Keratinocyte (primary cell): Measurements from ENCODE around the gene NUMB. TPM values are rescaled to one million over a fixed set of nuclear protein-coding genes. Genes with fewer than 3 reads are reported as not detected.

Source experiments
- DNase-seq: peaks from one replicate; pipeline ENCODE4 v3.0.0-alpha.2; 2011; ENCODE audit warnings: low read depth, missing footprints, low spot score
- FAIRE-seq: peaks from 2 replicates; lab custom pipeline; 2011; peaks lifted over from hg19 to GRCh38; lab: Jason Lieb, UNC
- H2AFZ ChIP-seq: 2 replicates; pipeline ENCODE4 v1.6.0; 2012; ENCODE audit warnings: low read length, control low read depth, inconsistent platforms; ENCODE audit not compliant: control insufficient read depth
- H3K27ac ChIP-seq: 2 replicates; pipeline ENCODE4 v1.5.1; 2011; ENCODE audit warnings: low read length; ENCODE audit not compliant: control insufficient read depth, insufficient read depth
- H3K27me3 ChIP-seq: 3 replicates; pipeline ENCODE4 v1.6.0; 2011; ENCODE audit warnings: low read length; ENCODE audit not compliant: control insufficient read depth, insufficient read depth; ENCODE audit errors: extremely low read depth
- H3K36me3 ChIP-seq, 2 experiments: 2 replicates in 1 of 2; 3 replicates in 1 of 2; pipeline ENCODE4 v1.5.1; 2011; ENCODE audit warnings: low read length in 2 of 2, mild to moderate bottlenecking in 1 of 2; ENCODE audit not compliant: control insufficient read depth in 2 of 2, insufficient read depth in 2 of 2; ENCODE audit errors: extremely low read depth in 1 of 2
- H3K4me1 ChIP-seq: 3 replicates; pipeline ENCODE4 v1.5.1; 2011; ENCODE audit warnings: low read length; ENCODE audit not compliant: control insufficient read depth, insufficient read depth; ENCODE audit errors: extremely low read depth
- H3K4me2 ChIP-seq: 3 replicates; pipeline ENCODE4 v1.6.0; 2011; ENCODE audit warnings: low read depth, low read length; ENCODE audit not compliant: control insufficient read depth, insufficient read depth; ENCODE audit errors: extremely low read depth
- H3K4me3 ChIP-seq, 3 experiments: fragments of 200-600 bp in 1 of 3; sonication (generic) in 1 of 3; 2 replicates in 2 of 3; 3 replicates in 1 of 3; pipeline ENCODE4 v1.5.1; 2011 to 2016; ENCODE audit warnings: low read length in 3 of 3, mild to moderate bottlenecking in 3 of 3, control low read depth in 2 of 3, inconsistent platforms in 1 of 3, low read depth in 1 of 3, mixed read lengths in 1 of 3, mixed run types in 1 of 3, moderate library complexity in 1 of 3; ENCODE audit not compliant: control insufficient read depth in 2 of 3, insufficient read depth in 2 of 3; ENCODE audit errors: extremely low read depth in 1 of 3
- H3K79me2 ChIP-seq: 2 replicates; pipeline ENCODE4 v1.6.0; 2012; ENCODE audit warnings: low read length; ENCODE audit not compliant: control insufficient read depth, insufficient read depth
- H3K9ac ChIP-seq: 3 replicates; pipeline ENCODE4 v1.6.0; 2011; ENCODE audit warnings: low read length; ENCODE audit not compliant: control insufficient read depth, insufficient read depth; ENCODE audit errors: extremely low read depth
- H3K9me1 ChIP-seq: 3 replicates; pipeline ENCODE4 v1.6.0; 2011; ENCODE audit warnings: low read length; ENCODE audit not compliant: control insufficient read depth, insufficient read depth; ENCODE audit errors: extremely low read depth
- H3K9me3 ChIP-seq: 2 replicates; pipeline ENCODE4 v1.5.1; 2012; ENCODE audit warnings: low read depth, low read length; ENCODE audit not compliant: control insufficient read depth
- H4K20me1 ChIP-seq: 3 replicates; pipeline ENCODE4 v1.6.0; 2011; ENCODE audit warnings: low read length; ENCODE audit not compliant: control insufficient read depth, insufficient read depth; ENCODE audit errors: extremely low read depth
- EZH2 ChIP-seq: IDR thresholded peaks from one replicate; pipeline ENCODE4 v1.6.1; 2012; ENCODE audit warnings: inconsistent platforms, mild to moderate bottlenecking, low read length, moderate library complexity
- dilution Hi-C: fragments of 300-500 bp; cut with MboI; formaldehyde crosslinking; loops from one replicate; pipeline ENCODE4 v1.7.0; 2020; ENCODE audit warnings: low sequenced_read_pairs; ENCODE audit not compliant: extremely low pct_ligation_motif_present
- polyA plus RNA-seq, 5 experiments: library from polyadenylated mRNA; depleted of rRNA in 3 of 5; stranded (reverse) in 3 of 5; stranded (forward) in 1 of 5; unstranded in 1 of 5; fragments of >200 nt; gene quantifications; 1 replicate in 1 of 5; 2 replicates in 3 of 5; 3 replicates in 1 of 5; pipeline versions ENCODE4 v1.2.1 to v1.2.3, GENCODE V29; 2011 to 2012; ENCODE audit warnings: missing spikeins in 2 of 5, low read depth in 1 of 5, low replicate concordance in 1 of 5
- TF ChIP-seq, protein P1 (sequence below), 3 experiments: IDR thresholded peaks in 1 of 3; conservative IDR thresholded peaks in 1 of 3; optimal IDR thresholded peaks in 1 of 3; 2 replicates in 2 of 3; 3 replicates in 1 of 3; pipeline versions ENCODE3 to v1.5.1; 2011; ENCODE audit warnings: low read length in 3 of 3, mild to moderate bottlenecking in 3 of 3, moderate library complexity in 2 of 3, control low read depth in 1 of 3, inconsistent platforms in 1 of 3; ENCODE audit not compliant: insufficient read depth in 2 of 3; ENCODE audit errors: extremely low read depth in 1 of 3

NUMB gene
- polyA plus RNA-seq, 1 donor (not counting 4 experiments of a cell fraction or from before 2014, with no cell fraction given): 110 TPM

DNA sequence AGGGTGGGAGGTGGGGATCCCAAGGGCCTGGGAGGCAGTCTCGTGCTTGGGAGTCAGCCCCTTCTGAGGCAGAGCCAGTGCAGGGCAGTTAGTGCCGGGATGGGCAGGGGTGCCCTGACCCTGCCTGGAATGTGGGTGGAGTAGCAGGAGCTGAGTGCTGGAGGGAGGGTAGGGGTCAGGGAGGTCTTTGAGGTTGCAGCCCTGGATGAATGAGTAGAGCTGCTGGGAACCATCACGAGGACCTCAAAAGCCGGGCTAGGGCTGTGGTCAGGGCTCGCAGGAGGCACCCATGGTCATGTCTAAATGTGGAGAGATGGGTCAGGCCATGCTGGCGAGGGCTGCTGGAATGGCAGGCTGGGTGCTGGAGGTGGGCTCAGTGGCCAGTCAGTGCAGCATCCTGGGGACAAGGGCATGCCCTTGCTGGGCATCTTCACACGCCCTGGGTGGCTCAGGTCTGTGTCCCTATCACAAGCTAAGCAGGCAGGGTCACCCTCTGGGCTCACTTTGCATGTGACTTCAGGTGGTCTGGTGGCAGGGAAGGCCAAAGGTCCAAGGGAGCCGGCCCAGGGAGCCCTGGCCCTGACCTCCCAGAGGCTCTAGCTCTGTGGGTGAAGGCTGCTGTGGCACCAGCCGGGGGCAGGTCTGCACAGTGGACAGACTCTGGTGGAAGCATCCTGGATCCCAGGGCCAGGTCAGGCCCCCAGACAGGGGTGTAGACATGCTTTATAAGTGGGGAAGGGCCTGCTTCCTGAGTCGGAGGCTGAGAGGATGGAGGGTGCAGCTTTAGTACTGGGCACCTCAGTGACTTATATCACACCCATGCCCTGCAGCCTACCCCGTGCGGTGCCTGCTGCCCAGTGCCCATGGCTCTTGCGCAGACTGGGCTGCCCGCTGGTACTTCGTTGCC lies 196.6 kb downstream of the NUMB start:
- dilution Hi-C loops: no loop called here

DNA sequence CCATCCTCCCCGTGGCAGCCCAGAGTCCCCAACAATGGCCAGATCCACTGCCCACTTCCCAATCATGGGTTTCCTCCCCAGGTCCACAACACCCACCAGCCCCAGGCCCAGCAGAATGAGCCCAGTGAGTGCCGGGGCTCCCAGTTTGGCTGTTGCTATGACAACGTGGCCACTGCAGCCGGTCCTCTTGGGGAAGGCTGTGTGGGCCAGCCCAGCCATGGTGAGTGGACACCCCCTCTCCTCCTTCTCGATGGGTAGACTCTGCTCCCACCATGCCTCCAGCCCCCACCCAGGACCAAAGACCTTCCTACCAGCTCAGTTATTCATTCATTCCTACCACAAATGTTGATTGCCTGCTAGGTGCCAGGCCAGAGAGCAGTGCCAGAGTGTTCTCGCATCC lies 197.3 kb downstream of the NUMB start:
- Histone ChIP-seq H3K79me2 (no peaks in the 10 kb centered on the region), H3K4me3 (no peak overlapping the region), H3K36me3 (no peaks in the 10 kb centered on the region), H3K9me1 (no peaks in the 10 kb centered on the region), H3K9ac (no peak overlapping the region), H3K9me3 (no peaks in the 10 kb centered on the region), H3K27me3 (no peaks in the 10 kb centered on the region), H3K4me2 (no peak overlapping the region), H3K27ac (no peak overlapping the region), H2AFZ (no peak overlapping the region), H3K4me1 (peaks cover 2% of the 10 kb centered on the region), H4K20me1 (no peaks in the 10 kb centered on the region)
- DNase-seq (no peak), FAIRE-seq (no peak)
- TF ChIP-seq EZH2: no peak
- TF ChIP-seq, protein P1, sequence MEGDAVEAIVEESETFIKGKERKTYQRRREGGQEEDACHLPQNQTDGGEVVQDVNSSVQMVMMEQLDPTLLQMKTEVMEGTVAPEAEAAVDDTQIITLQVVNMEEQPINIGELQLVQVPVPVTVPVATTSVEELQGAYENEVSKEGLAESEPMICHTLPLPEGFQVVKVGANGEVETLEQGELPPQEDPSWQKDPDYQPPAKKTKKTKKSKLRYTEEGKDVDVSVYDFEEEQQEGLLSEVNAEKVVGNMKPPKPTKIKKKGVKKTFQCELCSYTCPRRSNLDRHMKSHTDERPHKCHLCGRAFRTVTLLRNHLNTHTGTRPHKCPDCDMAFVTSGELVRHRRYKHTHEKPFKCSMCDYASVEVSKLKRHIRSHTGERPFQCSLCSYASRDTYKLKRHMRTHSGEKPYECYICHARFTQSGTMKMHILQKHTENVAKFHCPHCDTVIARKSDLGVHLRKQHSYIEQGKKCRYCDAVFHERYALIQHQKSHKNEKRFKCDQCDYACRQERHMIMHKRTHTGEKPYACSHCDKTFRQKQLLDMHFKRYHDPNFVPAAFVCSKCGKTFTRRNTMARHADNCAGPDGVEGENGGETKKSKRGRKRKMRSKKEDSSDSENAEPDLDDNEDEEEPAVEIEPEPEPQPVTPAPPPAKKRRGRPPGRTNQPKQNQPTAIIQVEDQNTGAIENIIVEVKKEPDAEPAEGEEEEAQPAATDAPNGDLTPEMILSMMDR (optimal IDR thresholded peaks at IDR 0.05 in 1 of 3, IDR thresholded peaks at IDR 0.05 in 1 of 3, conservative IDR thresholded peaks at IDR 0.05 in 1 of 3; ENCODE audit: extremely low read depth in 1 of 3, insufficient read depth in 2 of 3, low read length in 3 of 3): no peak
- dilution Hi-C loops: no loop called here

More for the DNA sequence above, 196.6 kb downstream of the NUMB start:
- H3K27me3 ChIP-seq: no peaks in the 10 kb centered on the region
- H3K4me1 ChIP-seq: peaks cover 2% of the 10 kb centered on the region
- H3K27ac ChIP-seq: no peak overlapping the region
- H3K9ac ChIP-seq: no peak overlapping the region
- H2AFZ ChIP-seq: no peak overlapping the region
- H3K79me2 ChIP-seq: no peaks in the 10 kb centered on the region
- no peak overlapping the region for H3K4me3 ChIP-seq
- H3K9me3 ChIP-seq: no peaks in the 10 kb centered on the region
- TF ChIP-seq, protein P1 (optimal IDR thresholded peaks at IDR 0.05 in 1 of 3, IDR thresholded peaks at IDR 0.05 in 1 of 3, conservative IDR thresholded peaks at IDR 0.05 in 1 of 3; ENCODE audit: extremely low read depth in 1 of 3, insufficient read depth in 2 of 3, low read length in 3 of 3): no peak
- TF ChIP-seq EZH2: no peak
- no peaks in the 10 kb centered on the region for H3K36me3 ChIP-seq
- no peaks in the 10 kb centered on the region for H4K20me1 ChIP-seq
- DNase-seq (no peak), FAIRE-seq (no peak)
- no peaks in the 10 kb centered on the region for H3K9me1 ChIP-seq
- H3K4me2 ChIP-seq: no peak overlapping the region
